ENCODE results near the gene MB21D2.

MB21D2 gene

DNA sequence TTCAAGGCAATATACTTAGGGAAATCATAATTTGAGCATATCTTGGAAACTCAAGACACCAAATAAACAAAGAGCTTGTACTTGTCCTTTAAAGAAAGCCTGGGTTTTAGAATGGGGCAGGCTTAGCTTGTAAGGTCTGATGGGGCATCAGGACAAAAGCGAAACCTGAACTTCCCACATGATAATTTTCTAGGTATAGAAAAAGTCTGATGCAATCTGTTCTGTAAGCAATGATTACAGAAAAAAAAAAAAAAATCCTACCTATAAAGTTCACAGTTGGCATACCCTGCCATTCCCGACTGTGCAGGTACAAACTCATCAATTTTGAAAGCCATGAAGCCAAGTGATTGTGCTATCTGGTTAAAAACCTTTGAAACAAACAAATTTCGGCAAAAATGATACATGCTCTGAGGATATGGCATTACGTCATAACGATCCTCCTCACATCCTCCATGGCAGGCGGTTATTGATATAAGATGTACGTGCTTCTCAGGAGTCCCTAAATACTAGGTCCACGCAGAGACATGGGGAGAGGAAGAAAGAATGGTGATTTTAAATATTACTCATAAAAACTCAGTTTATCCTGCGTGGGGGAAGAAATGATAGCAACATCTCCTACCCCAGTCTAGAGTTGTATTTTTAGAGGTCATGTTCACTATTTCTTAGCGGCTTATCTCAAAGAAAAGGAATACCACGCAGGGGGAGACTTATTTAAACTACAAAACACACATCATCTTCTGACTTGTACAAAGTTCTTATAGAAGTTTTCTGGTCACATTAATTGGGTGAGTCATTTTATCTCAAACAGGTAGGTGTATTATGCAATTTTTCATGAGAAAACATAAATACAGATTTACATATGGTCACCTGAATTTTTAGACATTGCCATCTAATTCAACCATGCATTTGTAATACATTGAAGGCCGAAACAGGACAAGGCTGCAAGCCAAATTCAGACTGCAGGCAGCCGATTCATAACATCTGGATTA lies 27.0 kb downstream of the MB21D2 start:
- no peak for DNase-seq (ENCODE audit: low read depth, low spot score)

- DNase-seq (ENCODE audit: low read depth, low spot score): no peak
Measured at GRCh38 chr3:192889679-192890078, 28.0 kb downstream of the MB21D2 start.

- DNase-seq (ENCODE audit: low read depth, low spot score): no peak
Measured at GRCh38 chr3:192888190-192888589, 29.5 kb downstream of the MB21D2 start.

GRCh38 chr3:192887701-192888100 lies 30.0 kb downstream of the MB21D2 start:
- DNase-seq (ENCODE audit: low read depth, low spot score): no peak

DNA sequence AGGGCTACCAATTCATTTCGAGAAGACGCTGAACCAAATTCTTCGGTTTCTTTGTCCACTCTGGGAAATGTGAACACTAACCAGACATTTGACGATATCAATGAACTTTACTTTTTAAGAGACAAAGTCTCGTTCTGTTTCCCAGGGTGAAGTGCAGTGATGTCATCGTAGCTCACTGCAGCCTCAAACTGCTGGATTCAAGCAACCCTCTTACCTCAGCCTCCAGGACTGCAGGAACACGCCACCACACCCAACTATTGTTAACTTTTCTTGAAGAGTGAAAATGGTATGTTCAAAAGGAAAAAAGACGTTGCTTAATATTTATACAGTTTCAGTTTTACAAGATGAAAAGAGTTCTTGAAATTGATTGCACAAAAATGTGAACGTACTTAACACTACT lies 30.6 kb downstream of the MB21D2 start:
- no peak for DNase-seq (ENCODE audit: low read depth, low spot score)

DNA sequence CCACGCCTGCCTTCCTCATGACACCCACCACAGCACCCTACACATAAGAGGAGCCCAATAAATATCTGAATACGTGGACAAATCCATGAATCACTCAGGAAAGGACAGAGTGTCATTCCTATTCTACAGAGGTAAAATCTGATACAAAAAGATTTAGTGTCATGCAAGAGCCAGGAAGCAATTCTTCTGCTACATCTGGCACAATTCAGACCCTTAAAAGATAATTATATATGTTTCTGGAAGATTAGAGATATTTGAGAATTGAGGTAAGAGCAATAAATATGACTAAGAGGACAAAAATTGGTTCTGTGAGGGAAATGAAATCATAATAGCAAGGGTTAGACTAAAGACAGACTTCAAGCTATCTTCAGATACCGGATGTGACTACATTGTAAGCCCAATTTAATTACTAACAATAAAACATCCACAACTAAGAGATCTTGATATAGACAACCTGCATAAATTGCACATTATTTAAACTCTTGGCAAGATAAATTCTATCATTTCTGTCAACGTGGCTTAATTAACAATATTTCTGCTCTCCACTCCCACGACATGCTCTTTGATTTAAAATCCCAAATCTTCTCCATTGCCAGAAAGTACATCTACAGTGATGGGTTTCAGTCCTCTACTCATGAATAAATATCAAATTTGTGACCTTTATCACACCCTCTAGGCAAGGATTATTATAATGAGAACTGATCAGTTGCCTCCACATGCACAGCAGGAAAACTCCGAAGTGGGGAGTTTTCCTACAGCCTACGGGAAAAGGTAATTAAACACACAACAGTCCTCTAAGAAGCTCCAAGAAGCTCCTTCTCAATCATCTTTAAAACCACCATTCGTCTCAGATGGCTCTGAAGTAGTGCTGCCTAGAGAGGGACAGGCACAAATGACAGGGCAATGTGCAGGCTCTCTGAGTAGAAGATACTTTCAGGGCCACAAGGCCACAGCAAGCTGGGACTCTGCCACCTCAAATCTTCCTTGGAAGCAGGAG lies 32.6 kb downstream of the MB21D2 start:
- no peak for DNase-seq (ENCODE audit: low read depth, low spot score)

DNA sequence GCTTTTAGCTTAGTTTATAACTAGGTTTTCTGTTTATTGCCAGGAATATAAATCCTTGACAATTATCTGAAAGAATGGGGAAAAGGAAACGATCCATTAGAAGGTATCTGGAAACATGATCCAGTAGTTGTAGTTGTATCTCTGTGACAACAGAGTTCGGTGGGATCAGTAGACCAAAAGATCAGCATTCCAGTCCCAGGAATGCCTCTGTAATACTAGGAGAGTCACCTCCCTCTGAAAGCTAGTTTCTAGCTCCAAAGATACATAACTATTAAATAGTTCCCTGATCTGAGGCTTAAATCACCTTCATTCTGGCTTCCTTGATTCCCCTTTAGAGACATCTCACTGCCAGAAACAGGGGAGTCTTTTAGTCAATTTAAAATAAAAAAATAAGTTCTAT lies 34.1 kb downstream of the MB21D2 start:
- DNase-seq (ENCODE audit: low read depth, low spot score): no peak

- no peak for DNase-seq (ENCODE audit: low read depth, low spot score)
Measured at GRCh38 chr3:192881159-192881786, 36.4 kb downstream of the MB21D2 start.

DNA sequence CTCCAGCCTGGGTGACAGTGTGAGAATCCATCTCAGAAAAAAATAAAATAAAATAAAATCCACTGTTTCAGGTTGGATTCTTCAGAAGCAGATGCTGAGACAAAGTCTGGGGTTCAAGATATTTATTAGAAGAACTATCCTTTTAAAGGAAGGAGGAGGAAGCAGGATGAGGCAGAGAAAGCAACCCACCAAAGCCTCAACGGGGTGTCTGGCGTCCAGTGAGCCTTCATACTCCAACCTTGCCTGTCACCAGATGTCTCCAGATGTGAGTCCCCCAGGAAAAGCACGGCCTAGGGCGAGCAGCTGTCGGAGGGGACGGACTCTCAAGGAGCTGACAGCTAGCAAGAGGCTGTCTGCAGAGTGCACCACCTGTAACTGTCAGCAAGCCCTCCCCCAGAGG lies 37.3 kb downstream of the MB21D2 start:
- DNase-seq (ENCODE audit: low read depth, low spot score): no peak

- no peak for DNase-seq (ENCODE audit: low read depth, low spot score)
Measured at GRCh38 chr3:192879346-192880031, 38.2 kb downstream of the MB21D2 start.

DNA sequence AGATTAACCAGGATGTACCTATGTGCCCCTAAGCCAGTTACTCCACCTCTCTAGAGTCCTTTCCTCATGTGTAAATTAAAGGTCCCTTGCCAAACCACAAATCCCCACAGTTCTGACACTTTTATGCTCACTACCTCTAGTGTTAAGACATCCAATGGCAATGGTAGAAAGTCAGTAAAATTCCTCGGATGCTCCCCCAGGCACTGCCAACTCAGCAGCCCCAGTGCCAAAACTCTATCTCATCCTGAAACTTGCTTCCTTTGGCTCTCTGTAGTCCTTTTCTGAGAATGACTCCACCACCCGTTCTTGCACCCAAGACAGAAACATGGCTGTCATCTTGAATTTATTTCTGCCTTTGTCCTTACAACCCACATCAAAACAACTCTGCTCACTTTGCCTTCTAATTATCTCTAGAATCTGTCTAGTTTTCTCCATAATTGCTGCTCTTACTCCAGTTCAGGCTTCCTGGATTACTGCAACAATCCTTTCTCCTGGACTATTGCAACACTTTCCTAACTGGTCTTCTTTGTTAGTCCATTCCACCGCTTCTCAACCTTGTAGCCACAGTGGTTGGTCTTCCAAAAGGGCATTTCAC lies 41.6 kb downstream of the MB21D2 start:
- DNase-seq (ENCODE audit: low read depth, low spot score): no peak

DNA sequence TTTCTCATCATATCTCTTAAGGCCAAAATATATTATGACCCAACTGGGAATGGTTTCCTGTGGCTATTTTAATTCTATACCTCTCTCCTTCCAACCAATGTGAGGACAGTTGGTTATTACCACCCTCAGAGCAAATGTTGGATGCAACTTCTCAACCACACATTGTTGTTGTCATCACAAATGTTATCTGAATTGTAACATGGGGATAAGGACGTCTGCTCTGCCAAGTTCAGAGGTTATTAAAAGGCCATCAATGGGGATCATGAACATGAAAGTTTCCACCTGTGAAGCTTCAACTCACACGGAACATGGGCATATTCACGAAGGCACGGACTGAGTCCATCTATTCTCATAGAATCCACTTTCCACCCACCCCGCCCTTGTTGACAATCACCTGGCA lies 46.8 kb downstream of the MB21D2 start:
- no peak for DNase-seq (ENCODE audit: low read depth, low spot score)

DNA sequence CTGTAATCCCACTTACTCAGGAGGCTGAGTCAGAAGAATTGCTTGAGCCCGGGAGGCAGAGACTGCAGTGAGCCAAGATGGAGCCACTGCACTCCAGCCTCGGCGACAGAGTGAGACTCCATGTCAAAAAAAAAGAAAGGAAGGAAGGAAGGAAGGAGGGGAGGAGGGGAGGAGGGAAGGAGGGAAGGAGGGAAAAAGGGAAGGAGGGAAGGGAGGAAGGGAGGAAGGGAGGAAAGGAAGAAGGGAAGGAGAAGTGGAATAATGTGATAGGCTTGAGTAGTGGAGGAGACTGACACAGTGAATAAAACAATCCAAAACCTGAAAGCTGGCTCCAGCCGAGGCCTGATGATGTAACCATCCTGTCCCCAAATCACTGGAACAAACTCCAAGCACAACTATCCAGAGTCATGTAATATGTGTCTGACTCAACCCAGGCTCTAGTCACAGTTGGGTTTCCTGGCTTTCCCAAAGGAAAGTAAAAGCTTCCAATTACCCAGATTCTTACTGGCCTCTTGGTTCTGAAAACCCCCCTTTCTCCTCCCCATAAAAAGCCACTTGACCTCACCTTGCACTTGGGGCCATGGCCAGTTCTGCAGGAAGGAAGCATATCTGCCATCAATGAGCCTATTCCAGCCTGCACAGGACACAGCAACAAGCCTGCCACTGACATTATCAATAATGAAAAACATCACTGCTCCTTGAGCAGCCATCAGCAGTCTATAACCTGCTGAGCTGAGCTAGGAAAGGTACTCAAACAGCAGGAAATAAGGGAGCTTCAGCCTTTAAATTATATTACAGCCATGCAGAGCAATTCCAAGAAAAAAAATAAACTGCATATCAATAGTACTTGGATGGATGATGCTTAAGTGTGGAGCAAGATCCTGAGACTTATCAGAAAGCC lies 48.3 kb downstream of the MB21D2 start:
- no peak for DNase-seq (ENCODE audit: low read depth, low spot score)

DNA sequence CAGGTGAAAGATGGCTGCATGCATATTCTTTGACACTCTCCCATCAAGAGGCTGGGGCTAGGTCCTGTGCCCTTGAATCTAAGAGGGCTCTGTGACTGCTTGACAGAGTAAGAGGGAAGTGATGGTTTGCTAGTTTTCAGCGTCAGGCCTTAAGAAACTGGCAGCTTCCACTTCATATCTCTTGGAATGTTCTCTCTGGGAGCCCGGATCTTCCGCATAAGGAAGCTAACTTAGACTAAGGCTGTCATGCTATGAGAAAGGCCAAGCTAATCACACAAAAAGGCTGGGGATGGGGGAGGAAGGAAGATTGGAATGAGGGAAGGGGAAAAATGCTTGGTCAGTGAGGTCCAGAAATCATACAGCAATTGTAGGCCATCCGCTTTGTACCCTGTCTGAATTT lies 50.0 kb downstream of the MB21D2 start:
- no peak for DNase-seq (ENCODE audit: low read depth, low spot score)

- DNase-seq (ENCODE audit: low read depth, low spot score): no peak
Measured at GRCh38 chr3:192866804-192867203, 50.9 kb downstream of the MB21D2 start.

GRCh38 chr3:192864941-192865340 lies 52.7 kb downstream of the MB21D2 start:
- DNase-seq (ENCODE audit: low read depth, low spot score): no peak

DNA sequence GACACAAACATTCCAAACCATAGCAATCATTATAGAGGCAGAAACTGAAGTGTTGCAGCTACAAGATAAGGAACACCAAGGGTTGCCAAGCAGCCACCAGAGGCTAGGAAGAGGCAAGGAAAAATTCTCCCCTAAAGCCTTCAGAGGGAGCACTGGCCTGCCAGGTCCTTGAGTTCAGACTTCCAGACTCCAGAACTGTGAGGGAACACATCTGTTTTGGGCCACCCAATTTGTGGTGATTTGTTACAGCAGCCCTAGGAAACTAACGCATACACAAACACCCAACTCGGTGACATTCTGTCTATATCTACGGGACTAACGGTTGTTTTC lies 54.6 kb downstream of the MB21D2 start:
- DNase-seq (ENCODE audit: low read depth, low spot score): no peak

GRCh38 chr3:192862408-192863090 lies 55.1 kb downstream of the MB21D2 start:
- no peak for DNase-seq (ENCODE audit: low read depth, low spot score)

DNA sequence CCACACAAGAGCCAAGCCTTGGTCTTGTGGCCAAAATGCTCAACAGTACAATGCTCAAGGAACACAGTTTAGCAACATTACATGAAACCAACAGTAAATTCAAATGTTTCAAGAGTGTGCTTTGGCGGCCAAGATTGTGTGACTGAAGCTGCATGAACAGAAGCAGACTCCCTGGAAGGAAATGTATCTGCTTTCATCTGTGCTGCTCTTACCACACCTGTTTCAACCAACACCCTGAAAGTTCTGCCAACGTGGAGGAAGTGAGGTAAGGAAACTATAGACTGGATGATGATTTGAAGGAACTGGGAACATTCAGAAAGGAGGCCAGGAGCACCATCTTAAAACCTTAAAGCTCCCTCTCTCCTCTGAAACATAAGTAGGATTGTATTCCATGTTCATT lies 55.7 kb downstream of the MB21D2 start:
- no peak for DNase-seq (ENCODE audit: low read depth, low spot score)
